Epithelial cell of proximal tubule (primary cell): ENCODE measurements around the gene SIN3B. TPM values are rescaled to one million over a fixed set of nuclear protein-coding genes. Genes with fewer than 3 reads are reported as not detected.

Experiments used
- DNase-seq: peaks from one replicate; pipeline ENCODE4 v3.0.0-alpha.2; 2011; ENCODE audit warnings: low read depth
- H3K4me3 ChIP-seq: 2 replicates; pipeline ENCODE4 v1.5.1; 2011; ENCODE audit warnings: low read depth, mild to moderate bottlenecking, low read length
- CTCF ChIP-seq: conservative IDR thresholded peaks from 2 replicates; pipeline ENCODE4 v1.5.1; 2012; ENCODE audit warnings: low read depth, mild to moderate bottlenecking, low read length
- total RNA-seq: library from RNA; depleted of rRNA; stranded (reverse); fragments of >200 nt; gene quantifications from 2 replicates; pipeline ENCODE4 v1.2.3, GENCODE V29; 2015

SIN3B gene
- total RNA-seq, 1 donor from 2014 or later, result 20.4 TPM

DNA sequence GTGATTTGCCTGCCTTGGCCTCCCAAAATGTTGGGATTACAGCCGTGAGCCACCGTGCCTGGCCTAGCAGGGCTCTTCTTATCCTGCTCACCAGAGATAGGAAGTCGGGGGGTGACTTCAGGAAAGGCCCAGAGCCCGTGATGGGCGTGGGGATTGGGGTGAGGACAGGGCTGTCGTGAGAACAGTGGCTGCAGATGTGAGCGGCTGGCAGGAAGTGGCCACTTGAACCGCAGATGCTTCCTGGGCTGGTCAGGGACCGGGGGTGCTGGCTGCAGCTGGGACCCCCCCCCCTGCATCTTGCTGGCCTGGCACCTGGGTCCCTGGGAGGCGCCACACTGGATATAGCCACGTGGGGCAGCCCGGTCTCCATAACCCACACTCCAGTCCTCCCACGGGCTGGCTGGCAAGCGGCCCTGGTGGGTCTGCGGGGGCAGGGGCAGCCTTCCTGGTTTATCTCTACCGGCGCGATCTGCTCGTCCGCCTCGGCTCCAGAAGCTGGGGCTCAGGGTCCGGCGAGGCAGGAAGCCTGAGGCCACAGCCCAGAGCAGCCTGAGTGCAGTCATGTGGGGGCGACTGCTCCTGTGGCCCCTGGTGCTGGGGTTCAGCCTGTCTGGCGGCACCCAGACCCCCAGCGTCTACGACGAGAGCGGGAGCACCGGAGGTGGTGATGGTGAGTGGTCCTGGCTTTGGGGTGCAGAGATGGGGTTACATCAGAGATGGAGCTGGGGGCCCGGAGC lies 59.6 kb downstream of the SIN3B start, which contains the start of gene F2RL3:
Gene F2RL3 (plus strand): TSS at position 371 of the 737 bp plus-strand sequence. CDS start 191 bp downstream, at position 562.
- no peak for TF ChIP-seq CTCF
- H3K4me3 ChIP-seq, result no peak within 1 kb of the TSS
- DNase-seq, result no peak

DNA sequence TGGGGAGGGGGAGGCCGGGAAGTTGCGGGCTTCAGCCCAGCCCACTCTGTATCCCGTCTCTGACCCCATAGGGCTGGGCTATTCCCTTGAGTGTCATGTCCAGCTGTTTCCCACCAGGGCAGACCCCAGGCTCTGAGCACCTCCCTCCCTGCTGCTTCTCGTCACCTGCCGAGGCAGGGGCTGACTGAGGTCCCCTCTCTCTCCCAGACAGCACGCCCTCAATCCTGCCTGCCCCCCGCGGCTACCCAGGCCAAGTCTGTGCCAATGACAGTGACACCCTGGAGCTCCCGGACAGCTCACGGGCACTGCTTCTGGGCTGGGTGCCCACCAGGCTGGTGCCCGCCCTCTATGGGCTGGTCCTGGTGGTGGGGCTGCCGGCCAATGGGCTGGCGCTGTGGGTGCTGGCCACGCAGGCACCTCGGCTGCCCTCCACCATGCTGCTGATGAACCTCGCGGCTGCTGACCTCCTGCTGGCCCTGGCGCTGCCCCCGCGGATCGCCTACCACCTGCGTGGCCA lies 60.2 kb downstream of the SIN3B start:
- no peak overlapping the region for H3K4me3 ChIP-seq
- DNase-seq, result no peak
- TF ChIP-seq CTCF, result no peak

- H3K4me3 ChIP-seq, result no peak overlapping the region
- no peak for TF ChIP-seq CTCF
- no peak for DNase-seq
These were observed 60.8 kb downstream of the SIN3B start for GRCh38 chr19:16889883-16890460.

- no peak for DNase-seq
- H3K4me3 ChIP-seq, result no peak overlapping the region
- TF ChIP-seq CTCF, result no peak
These were observed 61.4 kb downstream of the SIN3B start for GRCh38 chr19:16890461-16891184.

DNA sequence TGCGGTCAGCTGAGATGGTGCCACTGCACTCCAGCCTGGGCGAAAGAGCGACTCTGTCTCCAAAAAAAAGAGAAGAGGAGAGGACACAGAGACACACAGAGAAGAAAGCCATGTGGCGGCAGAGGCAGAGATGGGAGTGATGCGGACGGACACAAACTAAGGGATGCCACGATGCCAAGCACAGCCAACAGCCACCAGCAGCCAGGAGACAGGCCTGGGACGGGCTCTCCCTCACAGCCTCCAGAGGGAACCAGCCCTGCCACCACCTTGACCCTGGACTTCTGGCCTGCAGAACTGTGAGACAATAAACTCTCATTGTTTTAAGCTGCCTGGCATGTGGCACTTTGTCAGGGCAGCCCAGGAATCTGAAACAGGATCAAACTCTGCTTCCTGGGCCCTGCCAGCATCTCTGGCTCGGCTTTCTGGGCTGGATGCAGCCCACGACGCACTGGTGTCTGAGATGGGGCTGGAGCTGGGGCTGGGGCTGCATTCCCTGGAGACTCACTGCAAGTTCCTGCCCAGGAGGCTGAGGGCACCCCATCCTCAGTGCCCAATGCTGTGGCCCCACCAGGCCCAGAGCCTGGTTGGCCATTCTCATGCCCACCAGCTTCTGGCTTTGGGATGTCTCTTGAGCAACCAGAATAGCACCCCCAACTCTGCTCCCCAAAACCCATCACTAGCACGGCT lies 62.6 kb downstream of the SIN3B start:
- H3K4me3 ChIP-seq, result no peak overlapping the region
- TF ChIP-seq CTCF, result no peak
- DNase-seq, result no peak

- no peak overlapping the region for H3K4me3 ChIP-seq
- no peak for TF ChIP-seq CTCF
- DNase-seq, result no peak
These were observed 63.2 kb downstream of the SIN3B start for GRCh38 chr19:16892436-16892835.
